Esophagus (tissue), 2 donors: ENCODE data around the gene DAP3. TPM values are rescaled to one million over a fixed set of nuclear protein-coding genes. Genes with fewer than 3 reads are reported as not detected.
"Not testable (repeated sequence)": the region's sequence is repeated elsewhere in the genome, so short reads cannot be mapped to it uniquely, and the experiment has no call there.

Experiments used
- H3K27ac ChIP-seq, 2 donors: one replicate each; pipeline ENCODE4 v1.5.1; 2013; ENCODE audit warnings: low read depth in 2 of 2, mild to moderate bottlenecking in 2 of 2, inconsistent platforms in 1 of 2, low read length in 1 of 2, moderate library complexity in 1 of 2
- H3K27me3 ChIP-seq, 2 donors: one replicate each; pipeline ENCODE4 v1.6.1; 2013; ENCODE audit warnings: low read length in 2 of 2, control low read depth in 1 of 2, mild to moderate bottlenecking in 1 of 2; ENCODE audit not compliant: insufficient read depth in 2 of 2, control insufficient read depth in 1 of 2
- H3K36me3 ChIP-seq, 2 donors: one replicate each; pipeline ENCODE4 v1.6.1; 2013; ENCODE audit warnings: low read length in 1 of 2; ENCODE audit not compliant: control insufficient read depth in 2 of 2, insufficient read depth in 2 of 2
- H3K4me1 ChIP-seq, 2 donors: one replicate each; pipeline ENCODE4 v1.6.1; 2013; ENCODE audit warnings: low read length in 1 of 2; ENCODE audit not compliant: control insufficient read depth in 2 of 2, insufficient read depth in 2 of 2
- H3K4me3 ChIP-seq, 2 donors: one replicate each; pipeline ENCODE4 v1.5.1; 2013; ENCODE audit warnings: low read length in 2 of 2, mild to moderate bottlenecking in 2 of 2, low read depth in 1 of 2, moderate library complexity in 1 of 2
- H3K9me3 ChIP-seq, 2 donors: one replicate each; pipeline ENCODE4 v1.6.1; 2013; ENCODE audit warnings: mild to moderate bottlenecking in 2 of 2, low read depth in 1 of 2, low read length in 1 of 2, moderate library complexity in 1 of 2; ENCODE audit not compliant: control insufficient read depth in 2 of 2, insufficient read depth in 1 of 2
- WGBS, 2 donors: extraction: QIAGEN DNeasy Blood & Tissue Kit; methylation state at CpG; one replicate each; pipeline ENCODE4 v1.1.7; 2013; 5-methylcytosine and 5-hydroxymethylcytosine counted together
- polyA plus RNA-seq, 2 donors: library from polyadenylated mRNA; stranded (reverse); fragments of 200-250 nt; gene quantifications; one replicate each; pipeline ENCODE4 v1.2.3, GENCODE V29; 2013
- donor health status: healthy with polysubstance abuse.
- donor health status: Bipolar disorder and iron deficiency.

DAP3 gene
- polyA plus RNA-seq, 2 donors: 57.6 to 65.8 TPM

DNA sequence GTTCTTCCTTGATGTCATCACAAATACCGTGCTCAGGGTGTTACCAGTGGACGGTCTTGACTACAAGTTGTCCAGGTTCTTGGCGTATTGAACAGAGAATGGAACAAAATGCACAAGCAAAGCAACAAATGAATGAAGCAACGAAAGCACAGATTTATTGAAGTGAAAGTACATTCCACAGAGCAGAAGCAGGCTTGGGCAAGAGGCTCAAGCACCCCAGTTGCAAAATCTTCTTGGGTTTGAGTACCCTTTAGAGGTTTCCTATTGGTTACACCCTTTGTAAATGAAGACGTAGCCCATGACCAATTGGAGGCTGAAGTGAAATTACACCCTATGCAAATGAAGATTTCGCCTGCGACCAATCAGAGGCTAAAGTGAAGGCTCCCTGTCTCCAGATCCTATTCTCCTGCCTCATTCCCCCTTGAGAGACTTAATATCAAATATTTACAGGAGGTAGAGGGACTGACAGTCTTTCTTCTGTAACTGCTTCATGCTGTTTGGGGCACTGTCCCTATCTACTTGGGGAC is 38.6 kb upstream of the DAP3 start:
- WGBS, 2 donors: 83 to 84% methylated on average over 7 of the region's 7 CpGs
- no peaks in the 10 kb centered on the region for H3K27me3 ChIP-seq
- no peak overlapping the region for H3K4me3 ChIP-seq
- peaks cover 0 to 2% of the 10 kb centered on the region in 2 donors for H3K4me1 ChIP-seq
- no peaks in the 10 kb centered on the region for H3K36me3 ChIP-seq
- peak overlapping the region; percentile 21 to 66 for H3K27ac ChIP-seq
- H3K9me3 ChIP-seq: no peaks in the 10 kb centered on the region

DNA sequence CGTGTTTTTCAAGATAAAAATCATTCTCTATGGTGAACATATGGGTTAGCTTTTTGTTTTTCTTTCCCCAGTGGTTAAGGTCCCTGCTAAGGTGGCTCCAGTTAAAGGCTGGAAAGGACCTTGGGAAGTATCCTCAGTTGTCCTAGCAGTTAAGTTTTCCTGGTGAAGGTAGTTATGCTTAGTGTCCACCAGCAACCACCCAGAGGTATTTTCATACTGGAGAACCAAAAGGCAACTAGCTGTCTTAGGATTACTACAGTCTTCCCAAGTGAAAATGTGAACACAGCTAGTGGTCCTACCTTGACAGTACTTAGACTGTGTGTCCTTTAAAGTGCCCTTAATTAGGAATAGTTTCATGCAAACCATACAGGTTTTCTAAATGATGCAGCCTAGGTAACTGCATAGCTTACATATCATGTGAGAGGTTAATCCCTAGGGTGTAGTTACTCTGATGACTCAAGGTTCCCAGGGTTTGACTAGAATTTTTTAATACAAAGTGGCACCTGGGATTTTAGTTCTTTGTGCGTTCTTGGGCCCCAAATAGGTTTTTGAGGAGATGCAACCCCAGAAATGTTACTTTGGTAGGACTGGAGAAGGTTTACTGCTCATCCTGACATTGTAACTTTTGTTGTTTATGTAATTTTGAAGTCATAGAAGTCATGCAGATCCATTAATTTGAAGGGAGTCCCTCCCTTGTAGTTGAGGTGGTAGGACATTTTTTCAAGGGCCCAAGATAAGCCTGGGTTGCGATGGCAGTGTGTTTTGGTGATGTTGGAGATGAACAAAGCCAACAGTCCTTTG is 36.8 kb upstream of the DAP3 start:
- no peaks in the 10 kb centered on the region for H3K36me3 ChIP-seq
- H3K27me3 ChIP-seq: no peaks in the 10 kb centered on the region
- 51 to 54% methylated on average over 3 of the region's 3 CpGs for WGBS, 2 donors
- peak overlapping the region; percentile 80 to 82 for H3K27ac ChIP-seq
- H3K9me3 ChIP-seq: no peaks in the 10 kb centered on the region
- H3K4me1 ChIP-seq: peaks cover 0 to 2% of the 10 kb centered on the region in 2 donors
- no peak overlapping the region for H3K4me3 ChIP-seq

DNA sequence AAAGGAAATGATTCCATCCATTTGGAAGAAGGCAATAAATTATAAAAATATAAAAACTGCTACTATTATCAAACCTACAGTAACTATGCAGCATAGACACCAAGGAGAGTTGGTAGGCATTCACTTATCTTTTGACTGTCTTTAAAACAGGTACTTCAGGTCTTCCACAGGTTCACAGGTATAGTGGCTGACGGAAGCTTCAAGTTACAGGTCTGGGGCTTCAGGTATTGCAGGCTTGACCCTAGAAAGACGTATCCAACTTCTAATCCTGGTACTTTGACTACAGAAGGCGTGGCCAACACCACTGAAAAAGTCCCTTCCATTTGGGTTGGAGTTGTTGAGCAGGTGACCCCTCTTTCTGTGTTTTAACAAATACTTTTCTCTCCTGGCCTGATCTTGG is 35.9 kb upstream of the DAP3 start:
- Histone ChIP-seq H3K4me1 (peaks cover 0 to 2% of the 10 kb centered on the region in 2 donors), H3K4me3 (no peak overlapping the region), H3K27ac (peak overlapping the region; percentile 29 to 47), H3K36me3 (no peaks in the 10 kb centered on the region), H3K9me3 (no peaks in the 10 kb centered on the region), H3K27me3 (no peaks in the 10 kb centered on the region)
- WGBS, 2 donors: 62 to 70% methylated on average over 3 of the region's 3 CpGs

DNA sequence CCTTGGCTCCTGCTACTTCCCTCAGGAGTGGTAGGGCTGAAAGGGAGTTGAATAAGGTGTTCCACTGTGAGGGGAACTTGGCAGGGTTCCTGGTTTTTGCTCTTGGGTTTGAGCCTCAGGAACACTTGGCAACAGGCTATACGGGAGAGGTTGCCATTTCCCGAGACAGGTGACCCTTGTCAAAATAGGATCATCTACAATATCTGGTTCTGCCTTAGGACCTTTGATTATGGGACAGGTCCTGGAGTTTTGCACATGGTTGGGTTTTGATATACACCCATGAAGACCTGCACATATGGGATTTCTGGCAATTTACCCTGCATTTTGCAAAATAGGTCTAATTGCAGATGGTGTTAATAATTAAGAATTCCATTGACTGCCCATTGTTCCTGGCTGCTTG is 31.4 kb upstream of the DAP3 start:
- WGBS, 2 donors: 64 to 70% methylated on average over 2 of the region's 2 CpGs
- no peak overlapping the region for H3K4me3 ChIP-seq
- no peak overlapping the region for H3K27ac ChIP-seq
- no peaks in the 10 kb centered on the region for H3K9me3 ChIP-seq
- peaks cover 0 to under 1% of the 10 kb centered on the region in 2 donors for H3K4me1 ChIP-seq
- no peaks in the 10 kb centered on the region for H3K27me3 ChIP-seq
- H3K36me3 ChIP-seq: peaks cover 10 to 20% of the 10 kb centered on the region in 2 donors

DNA sequence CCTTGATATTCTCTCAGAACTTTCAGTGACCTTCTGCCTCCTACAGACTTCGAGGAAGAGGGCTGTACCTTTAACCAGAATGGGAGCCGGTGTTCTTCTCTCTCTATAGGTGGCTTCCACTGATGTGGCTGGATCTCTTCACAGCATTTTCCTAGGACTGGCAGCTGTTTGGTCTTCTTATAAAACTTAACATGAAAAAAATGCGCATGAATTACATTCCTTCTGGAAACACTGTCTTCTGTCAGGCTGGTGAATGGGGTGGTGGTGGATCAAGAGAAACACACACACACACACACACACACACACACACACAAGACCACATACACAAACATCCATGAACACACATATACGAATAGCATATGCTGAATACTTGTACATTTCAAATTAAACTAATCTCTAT is 27.7 kb upstream of the DAP3 start:
- H3K27me3 ChIP-seq, H3K27ac ChIP-seq, H3K4me3 ChIP-seq, H3K9me3 ChIP-seq, H3K4me1 ChIP-seq: not testable (repeated sequence)
- 93 to 96% methylated on average over 3 to 4 of the region's 4 CpGs for WGBS, 2 donors
- peaks cover 10 to 28% of the 10 kb centered on the region in 2 donors for H3K36me3 ChIP-seq

DNA sequence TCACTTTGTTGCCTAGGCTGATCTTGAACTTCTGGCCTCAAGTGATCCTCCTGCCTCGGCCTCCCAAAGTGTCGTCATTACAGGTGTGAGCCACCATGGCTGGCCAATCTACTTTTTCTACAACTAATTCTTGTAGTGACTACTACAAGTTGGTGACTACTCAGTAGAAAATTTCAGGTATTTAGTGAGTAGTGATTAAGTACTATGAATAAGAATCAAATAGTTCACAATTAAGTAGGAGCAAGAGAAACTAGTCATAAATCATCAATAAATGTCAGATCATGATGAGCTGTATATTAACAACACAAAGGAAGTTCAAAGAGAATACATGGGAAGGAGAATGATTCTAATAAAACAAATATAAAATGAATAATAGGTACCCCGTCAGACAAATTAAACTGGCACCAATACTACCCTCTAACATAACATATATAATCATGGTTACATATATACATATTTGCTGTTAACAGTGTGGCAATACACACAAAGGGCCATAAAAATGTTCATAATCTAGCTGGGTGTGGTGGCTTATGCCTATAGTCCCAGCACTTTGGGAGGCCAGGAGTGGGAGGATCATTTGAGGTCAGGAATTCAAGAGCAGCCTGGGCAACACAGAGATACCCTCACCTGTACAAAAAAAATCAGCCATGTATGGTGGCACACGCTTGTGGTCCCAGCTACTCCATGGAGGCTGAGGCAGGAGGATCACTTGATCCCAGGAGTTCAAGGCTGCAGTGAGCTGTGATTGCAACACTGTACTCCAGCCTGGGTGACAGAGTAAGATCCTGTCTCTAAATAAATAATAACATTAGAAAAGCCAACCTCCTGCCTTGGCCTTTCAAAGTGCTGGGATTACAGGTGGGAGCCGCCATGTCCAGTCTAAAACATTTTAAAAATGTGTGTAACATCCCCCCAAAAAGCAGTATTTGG is 19.4 kb upstream of the DAP3 start:
- Histone ChIP-seq H3K9me3 (no peaks in the 10 kb centered on the region), H3K36me3 (peaks cover 16 to 31% of the 10 kb centered on the region in 2 donors), H3K4me1 (no peaks in the 10 kb centered on the region), H3K27ac (no peak overlapping the region), H3K4me3 (no peak overlapping the region), H3K27me3 (no peaks in the 10 kb centered on the region)
- 91 to 96% methylated on average over 5 of the region's 5 CpGs for WGBS, 2 donors

DNA sequence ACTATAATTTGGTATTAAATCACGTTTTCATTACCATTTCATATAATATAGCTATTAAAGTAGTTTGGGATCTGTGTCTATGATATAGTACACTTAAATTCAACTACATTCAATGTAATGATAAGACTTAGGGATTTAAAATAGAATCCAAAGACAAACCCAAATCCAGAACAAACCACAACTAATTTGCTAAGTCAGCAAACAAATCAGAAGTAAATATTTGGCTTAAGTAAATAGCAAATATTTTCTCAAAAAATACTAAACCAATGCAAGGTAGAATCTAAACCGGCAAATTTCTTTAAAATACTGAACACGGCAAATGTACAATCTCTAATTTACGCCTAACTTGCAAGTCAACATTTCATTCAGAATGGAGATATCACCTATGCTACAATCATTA is 17.1 kb upstream of the DAP3 start:
- Histone ChIP-seq H3K4me1 (no peaks in the 10 kb centered on the region), H3K36me3 (peaks cover 16 to 26% of the 10 kb centered on the region in 2 donors), H3K27me3 (no peaks in the 10 kb centered on the region), H3K9me3 (no peaks in the 10 kb centered on the region), H3K27ac (no peak overlapping the region), H3K4me3 (no peak overlapping the region)
- WGBS, 2 donors: 80 to 88% methylated on average over 4 of the region's 4 CpGs

DNA sequence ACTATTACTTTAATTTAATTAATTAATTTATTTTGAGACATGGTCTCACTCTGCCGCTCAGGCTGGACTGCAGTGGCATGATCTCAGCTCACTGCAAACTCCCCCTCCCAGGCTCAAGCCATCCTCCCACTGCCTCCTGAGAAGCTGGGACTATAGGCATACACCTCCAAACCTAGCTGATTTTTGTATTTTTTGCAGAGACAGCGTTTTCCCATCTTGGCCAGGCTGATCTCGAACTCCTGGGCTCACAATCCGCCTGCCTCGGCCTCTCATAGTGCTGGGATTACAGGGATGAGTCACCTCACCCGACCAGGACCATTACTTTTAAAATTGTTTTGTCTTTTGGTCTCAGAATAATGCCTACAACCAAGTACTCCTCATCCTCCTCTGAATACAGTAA is 15.9 kb upstream of the DAP3 start:
- Histone ChIP-seq H3K27ac (no peak overlapping the region), H3K4me3 (no peak overlapping the region), H3K27me3 (no peaks in the 10 kb centered on the region), H3K36me3 (peaks cover 19 to 22% of the 10 kb centered on the region in 2 donors), H3K4me1 (no peaks in the 10 kb centered on the region), H3K9me3 (no peaks in the 10 kb centered on the region)
- WGBS, 2 donors: 79 to 85% methylated on average over 6 of the region's 6 CpGs

DNA sequence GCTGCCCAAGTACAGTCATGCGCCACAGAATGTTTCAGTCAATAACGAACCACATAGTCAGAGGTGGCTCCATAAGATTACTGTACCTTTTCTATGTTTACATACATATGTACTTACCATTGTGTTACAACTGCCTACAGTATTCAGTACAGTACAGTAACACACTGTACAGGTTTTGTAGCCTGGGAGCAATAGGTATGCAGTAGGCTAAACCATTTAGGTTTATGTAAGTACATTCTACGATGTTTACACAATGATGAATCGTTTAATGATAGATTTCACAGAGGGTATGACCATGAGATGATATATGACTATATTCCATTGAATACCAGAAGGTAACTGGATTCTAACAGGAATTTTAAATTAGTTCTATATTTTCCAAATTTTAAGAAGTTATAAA is 10.9 kb upstream of the DAP3 start:
- 81 to 85% methylated on average over 4 of the region's 4 CpGs for WGBS, 2 donors
- peaks cover 9 to 19% of the 10 kb centered on the region in 2 donors for H3K36me3 ChIP-seq
- no peak overlapping the region for H3K4me3 ChIP-seq
- H3K27me3 ChIP-seq: no peaks in the 10 kb centered on the region
- H3K9me3 ChIP-seq: no peaks in the 10 kb centered on the region
- H3K4me1 ChIP-seq: no peaks in the 10 kb centered on the region
- H3K27ac ChIP-seq: no peak overlapping the region
